Prostate gland (tissue), 2 donors: ENCODE measurements around the gene AKR1D1.

ENCODE experiments used
- POLR2A ChIP-seq: fragments of 450-650 bp; IDR thresholded peaks from one replicate; pipeline ENCODE4 v1.6.1; 2016; ENCODE audit warnings: antibody characterized with exemption, mild to moderate bottlenecking
- POLR2AphosphoS5 ChIP-seq: sonication (generic); formaldehyde crosslinking; IDR thresholded peaks from one replicate; pipeline ENCODE4 v1.6.1; 2017; ENCODE audit warnings: antibody characterized with exemption
- TF ChIP-seq, protein P1 (sequence below), 4 experiments: fragments of 200-600 bp in 2 of 4; fragments of 450-650 bp in 2 of 4; sonication (generic) in 2 of 4; IDR thresholded peaks; 1 replicate in 3 of 4; 2 replicates in 1 of 4; pipeline ENCODE4 v1.5.1; 2016 to 2019; ENCODE audit warnings: antibody characterized with exemption in 4 of 4, mild to moderate bottlenecking in 2 of 4, moderate library complexity in 2 of 4

DNA sequence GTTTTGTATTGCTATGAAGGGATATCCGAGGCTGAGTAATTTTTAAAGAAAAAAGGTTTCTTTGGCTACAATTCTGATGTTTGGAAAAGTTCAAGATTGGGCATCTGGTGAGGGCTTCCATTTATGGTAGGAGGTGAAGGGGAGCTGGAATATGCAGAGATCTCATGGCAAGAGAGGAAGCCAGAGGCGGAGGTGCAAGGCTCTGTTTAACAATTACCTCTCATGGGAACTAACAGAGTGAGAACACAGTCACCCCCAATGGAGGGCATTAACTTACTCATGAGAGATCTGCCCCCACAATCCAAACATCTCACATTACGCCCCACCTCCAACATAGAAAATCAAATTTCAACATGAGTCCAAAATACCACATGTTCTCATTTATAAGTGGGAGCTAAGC, 62.0 kb downstream of the AKR1D1 start:
- TF ChIP-seq, protein P1, sequence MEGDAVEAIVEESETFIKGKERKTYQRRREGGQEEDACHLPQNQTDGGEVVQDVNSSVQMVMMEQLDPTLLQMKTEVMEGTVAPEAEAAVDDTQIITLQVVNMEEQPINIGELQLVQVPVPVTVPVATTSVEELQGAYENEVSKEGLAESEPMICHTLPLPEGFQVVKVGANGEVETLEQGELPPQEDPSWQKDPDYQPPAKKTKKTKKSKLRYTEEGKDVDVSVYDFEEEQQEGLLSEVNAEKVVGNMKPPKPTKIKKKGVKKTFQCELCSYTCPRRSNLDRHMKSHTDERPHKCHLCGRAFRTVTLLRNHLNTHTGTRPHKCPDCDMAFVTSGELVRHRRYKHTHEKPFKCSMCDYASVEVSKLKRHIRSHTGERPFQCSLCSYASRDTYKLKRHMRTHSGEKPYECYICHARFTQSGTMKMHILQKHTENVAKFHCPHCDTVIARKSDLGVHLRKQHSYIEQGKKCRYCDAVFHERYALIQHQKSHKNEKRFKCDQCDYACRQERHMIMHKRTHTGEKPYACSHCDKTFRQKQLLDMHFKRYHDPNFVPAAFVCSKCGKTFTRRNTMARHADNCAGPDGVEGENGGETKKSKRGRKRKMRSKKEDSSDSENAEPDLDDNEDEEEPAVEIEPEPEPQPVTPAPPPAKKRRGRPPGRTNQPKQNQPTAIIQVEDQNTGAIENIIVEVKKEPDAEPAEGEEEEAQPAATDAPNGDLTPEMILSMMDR (IDR thresholded peaks at IDR 0.05): no peak
- no peak for TF ChIP-seq POLR2A
- no peak for TF ChIP-seq POLR2AphosphoS5
